ENCODE measurements around the gene DSG2.
"Not testable (repeated sequence)": the region's sequence is repeated elsewhere in the genome, so short reads cannot be mapped to it uniquely, and the experiment has no call there.

DSG2 gene

DNA sequence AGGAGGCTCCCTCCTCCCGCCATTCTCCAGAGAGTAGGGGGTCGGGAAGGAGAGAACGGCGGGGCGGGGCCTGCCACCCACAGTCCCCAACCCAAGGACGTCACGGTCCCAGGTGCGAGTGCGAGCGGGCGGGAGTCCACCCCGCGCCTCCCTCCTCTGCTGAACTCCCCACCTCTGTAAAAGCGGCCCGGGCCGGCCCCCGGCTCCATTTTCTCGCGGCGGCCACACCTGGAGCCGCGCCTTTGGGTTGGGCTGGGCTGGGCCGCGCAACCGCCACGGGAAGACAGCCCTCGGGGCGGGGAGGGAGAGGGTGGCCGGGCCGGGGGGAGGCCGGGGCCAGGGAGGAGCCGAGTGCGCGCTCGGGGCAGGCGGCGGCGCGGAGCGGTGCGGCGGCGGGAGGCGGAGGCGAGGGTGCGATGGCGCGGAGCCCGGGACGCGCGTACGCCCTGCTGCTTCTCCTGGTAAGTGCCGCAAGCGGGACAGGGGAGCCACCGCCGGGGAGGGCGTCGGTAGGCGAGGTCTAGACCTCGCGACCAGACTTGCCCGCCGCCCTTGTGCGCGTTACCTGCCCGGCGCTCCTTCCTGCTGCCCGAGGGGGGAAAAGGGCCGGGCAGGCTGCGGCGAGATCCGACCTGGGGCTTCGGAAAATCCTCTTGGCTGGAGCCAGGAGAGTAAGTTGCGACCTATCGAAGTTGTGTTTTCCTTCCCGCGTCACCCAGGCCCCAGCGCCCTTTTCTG lies at the start of gene DSG2:
DSG2 (plus strand) TSS at position 342 of the 738 bp plus-strand sequence; CDS start at position 417, 75 bp downstream.
- no peak for DNase-seq (ENCODE audit: low read depth in 2 of 3, low spot score in 1 of 3)

DNA sequence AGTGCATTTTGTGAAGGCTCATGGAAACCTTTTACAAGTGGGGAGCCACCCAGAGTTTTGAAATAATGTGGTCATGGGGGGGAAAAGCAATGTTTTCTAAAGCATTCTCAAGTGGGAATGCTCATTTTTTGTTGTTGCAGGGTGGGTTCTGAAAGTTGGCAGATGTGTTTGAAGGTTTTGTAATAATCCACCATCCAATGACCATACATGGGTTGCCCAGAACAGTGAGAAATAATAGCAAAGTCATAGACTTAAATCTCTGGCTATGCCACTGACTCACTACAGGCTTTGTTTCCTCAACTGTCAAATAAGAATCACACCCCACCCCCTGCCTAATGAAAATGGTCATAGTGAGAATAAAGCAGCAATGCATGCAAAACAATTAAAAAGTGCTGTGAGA lies 47.6 kb upstream of the DSG2 start:
- DNase-seq (ENCODE audit: low read depth in 2 of 3, low spot score in 1 of 3) = no peak

DNA sequence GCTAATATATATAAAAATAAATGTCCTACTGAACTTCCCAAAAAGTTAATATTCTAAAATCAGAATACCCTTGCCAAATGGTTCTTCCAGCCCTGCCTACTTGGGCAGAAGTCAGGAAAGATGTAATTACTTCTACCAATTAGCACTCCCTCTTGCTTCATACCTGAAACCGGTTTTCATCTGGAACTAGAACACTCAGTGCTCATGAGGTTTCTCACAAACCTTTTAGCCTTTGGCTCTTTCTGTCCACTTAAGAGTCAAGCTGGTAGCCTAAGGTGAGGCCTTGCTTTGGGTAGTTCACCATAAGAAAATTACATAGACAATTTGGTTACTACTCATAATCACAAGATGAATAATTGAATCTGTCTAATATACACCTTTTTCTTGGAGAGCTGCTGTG lies 46.4 kb upstream of the DSG2 start:
- DNase-seq (ENCODE audit: low read depth in 2 of 3, low spot score in 1 of 3) = no peak

DNA sequence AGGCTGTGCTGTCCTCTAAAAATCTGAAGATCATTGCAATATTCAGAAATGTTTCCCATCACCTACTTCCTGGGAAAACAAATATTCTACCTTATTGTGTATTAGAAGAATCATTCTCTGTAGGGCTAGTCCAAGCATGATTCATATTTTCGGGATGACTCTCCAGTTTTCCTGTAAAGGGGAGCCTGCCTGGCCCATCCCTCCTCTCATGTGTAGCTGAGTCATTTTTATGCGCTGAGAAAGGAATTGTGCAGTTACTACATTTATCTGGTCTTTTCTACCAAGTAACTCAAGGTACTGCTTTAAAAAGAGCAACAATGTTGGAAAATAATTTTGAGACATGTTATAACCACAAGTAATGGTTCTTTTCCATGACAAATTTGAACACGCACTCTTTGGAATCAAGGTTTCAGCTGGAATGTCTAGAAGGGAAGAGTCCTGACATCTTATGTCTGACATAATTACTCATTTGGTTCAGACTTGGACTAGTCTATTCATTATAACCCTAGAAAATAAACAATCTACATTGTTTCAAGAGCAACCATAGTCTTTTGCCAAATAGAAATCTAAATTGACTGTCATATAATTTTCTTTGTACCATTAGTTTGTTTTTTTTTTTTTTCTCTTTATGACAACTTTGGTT lies 43.8 kb upstream of the DSG2 start:
- DNase-seq (ENCODE audit: low read depth in 2 of 3, low spot score in 1 of 3) = no peak

DNA sequence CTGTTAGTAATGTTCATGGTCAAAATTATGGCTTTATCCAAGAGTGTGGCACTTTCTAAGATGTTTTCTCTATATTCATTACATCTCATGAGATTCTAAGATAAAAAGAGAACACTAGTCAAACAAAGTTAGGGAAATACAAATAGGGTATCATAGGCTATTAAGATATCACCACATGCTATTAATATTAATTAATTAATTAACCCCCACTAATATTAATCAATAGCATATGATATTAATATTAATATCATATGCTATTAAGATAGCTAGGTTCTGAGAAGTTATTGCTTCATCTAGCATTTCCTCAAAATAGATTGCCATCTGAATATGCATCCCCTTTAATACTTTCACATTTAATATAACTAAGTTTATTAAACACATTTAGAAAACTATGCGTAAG lies 28.3 kb upstream of the DSG2 start:
- DNase-seq (ENCODE audit: low read depth in 2 of 3, low spot score in 1 of 3) = no peak

DNA sequence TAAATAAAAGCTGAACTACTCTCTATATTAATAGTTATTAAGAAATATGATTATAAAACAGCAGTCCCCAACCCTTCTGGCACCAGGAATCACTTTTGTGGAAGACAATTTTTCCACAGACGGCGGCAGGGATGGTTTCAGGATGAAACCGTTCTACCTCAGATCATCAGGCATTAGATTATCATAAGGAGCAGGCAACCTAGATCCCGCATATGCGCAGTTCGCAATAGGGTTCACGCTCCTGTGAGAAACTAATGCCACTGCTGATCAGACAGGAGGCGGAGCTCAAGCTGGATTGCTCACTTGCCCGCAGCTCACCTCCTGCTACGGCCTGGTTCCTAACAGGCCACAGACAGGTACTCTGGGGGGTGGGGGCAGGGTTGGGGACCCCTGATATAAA lies 19.3 kb upstream of the DSG2 start:
- DNase-seq (ENCODE audit: low read depth in 2 of 3, low spot score in 1 of 3) = no peak

DNA sequence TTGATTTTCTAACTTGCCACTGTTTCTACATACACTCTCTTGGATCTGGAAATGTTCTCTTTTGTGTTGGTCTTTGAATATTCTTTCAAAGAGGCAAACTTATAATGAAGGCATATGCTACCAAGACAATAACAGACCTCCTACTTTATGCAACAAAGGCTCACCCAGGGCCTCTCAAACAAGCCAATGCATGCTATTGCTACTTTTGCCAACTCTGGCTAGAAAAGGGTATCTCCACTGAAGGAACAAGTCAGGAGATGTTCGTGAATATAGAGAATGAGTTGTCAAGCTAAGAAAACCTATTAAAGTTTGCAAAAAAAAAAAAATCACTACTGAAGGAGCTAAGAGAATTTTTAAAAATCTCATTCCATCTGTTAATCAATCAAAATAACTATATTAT lies 15.9 kb upstream of the DSG2 start:
- DNase-seq (ENCODE audit: low read depth in 2 of 3, low spot score in 1 of 3) = no peak

DNA sequence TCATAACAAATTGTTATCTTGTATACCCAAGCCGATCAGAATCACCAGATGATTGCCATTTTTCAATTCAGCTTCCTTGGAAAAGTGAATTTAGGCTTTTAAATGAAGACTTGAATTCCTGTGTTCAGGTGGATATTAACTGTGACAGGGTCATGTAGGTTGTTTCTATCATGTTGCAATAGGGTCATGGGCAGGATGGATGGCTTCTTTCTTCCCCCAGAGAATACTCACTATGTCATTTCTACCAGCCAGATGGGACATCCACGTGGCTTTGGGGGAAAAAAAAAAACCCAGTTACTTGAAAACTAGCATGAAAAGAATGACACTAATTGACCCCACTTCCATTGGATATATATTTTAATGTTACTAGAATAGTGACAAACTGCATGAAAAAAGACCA lies 14.6 kb upstream of the DSG2 start:
- no peak for DNase-seq (ENCODE audit: low read depth in 2 of 3, low spot score in 1 of 3)

DNA sequence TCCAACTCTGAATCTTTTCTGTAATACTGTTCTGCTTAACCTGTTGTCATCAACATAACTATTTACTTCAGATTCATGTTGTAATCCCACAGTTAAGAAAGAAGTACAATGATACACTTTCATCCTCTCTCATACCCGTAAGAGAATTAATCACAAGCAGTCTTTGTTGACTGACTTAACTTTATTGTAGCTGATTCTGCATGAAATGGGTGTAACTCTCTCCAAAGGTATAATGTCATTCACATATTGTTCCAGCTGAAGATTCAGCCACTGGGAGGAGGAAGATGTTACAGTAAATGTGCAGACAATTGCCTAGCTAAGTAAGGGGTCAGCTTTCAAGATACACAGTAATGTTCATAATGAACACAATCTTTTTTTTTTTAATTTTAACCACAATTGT lies 13.5 kb upstream of the DSG2 start:
- DNase-seq (ENCODE audit: low read depth in 2 of 3, low spot score in 1 of 3) = no peak

DNA sequence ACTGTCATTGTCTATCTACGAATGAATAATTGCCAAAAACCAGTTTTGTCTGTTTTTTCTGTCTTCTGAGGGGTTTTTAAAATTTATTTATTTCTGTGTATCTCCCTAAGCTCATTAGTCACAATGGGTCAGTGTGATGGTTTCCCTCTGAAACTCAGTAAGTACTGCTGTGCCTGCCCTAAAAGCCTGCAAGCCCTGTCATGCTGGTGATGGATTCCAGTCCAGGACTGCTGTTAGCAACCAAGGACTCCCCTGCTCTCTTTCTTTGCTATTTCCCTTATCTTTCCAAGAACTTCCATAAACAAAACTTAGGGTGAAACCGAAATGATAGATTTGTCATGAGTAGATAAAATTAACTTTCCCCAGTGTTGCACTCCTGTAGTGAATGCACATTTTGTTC lies 11.8 kb upstream of the DSG2 start:
- DNase-seq (ENCODE audit: low read depth in 2 of 3, low spot score in 1 of 3) = no peak

DNA sequence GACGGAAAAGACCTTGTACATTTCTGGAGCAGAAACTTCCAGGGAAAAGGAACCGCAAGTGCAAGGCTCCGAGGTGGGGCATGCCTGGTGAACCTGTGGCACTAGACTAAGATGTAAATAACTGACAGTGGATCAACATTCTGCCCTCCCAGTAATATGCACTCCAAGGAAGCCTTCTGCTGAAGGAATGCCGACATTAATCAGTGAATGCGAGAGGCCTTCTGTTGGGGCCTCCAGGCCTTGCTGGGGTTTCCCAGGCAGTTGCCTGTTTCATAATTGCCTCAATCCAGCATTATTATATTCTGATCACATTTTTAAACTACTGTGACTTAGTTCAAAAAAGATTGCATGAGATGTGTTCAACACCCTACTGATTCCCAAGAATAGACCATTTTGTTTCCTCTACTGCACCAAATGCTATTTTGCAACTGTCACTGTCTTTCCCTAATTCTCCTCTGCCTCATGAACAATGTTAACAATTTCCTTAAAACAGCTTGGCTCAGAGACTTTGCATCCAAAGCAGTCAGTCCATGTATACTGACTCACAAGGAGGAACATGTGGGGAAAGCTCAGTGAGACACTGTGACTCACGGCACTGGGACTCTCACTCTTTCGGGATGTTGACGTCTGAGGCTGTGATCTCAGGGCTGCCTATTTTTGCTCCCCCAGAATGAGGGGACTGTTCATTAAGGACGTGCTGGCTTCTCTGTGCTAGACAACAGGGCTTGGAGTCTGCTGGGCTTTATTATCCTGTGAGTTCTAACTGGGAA lies 10.5 kb upstream of the DSG2 start:
- DNase-seq (ENCODE audit: low read depth in 2 of 3, low spot score in 1 of 3) = no peak

DNA sequence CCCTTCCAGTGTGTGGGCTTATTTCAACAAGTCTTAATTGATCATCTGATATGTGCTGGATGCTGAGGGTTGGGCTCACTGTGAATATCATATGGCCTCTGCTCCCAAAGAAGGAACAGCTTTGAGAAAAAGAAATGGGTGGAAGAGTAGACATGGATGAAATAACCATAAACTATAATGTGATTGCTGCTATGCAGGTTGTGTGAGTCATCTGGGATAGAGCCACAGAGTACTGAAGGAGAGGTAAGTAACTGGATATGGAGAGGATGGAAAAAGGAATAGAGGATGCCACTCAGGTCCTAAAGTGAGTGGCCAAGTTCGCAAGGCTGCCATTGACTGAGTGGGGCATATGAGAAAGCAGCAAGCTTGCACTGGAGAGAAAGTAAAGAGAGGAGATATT lies 8.7 kb upstream of the DSG2 start:
- no peak for DNase-seq (ENCODE audit: low read depth in 2 of 3, low spot score in 1 of 3)

DNA sequence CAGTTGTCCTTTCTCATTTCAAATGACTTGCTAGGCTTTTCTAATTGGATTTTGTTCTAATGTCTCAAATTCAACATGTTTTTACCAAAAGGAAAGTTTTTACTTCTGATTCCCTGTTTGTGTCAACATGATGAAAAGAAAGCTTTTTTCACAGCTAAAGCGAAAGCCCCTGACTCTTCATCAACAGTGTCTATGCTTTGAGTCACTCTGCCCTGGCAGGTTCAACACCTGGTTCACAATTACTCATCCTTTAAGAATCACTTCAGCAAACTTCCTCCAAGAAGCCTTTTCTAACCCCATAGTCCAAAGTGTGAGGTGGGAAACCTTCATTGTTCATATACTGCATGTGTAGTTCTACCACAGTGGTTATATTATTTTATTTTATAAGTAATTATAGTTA lies 7.6 kb upstream of the DSG2 start:
- DNase-seq (ENCODE audit: low read depth in 2 of 3, low spot score in 1 of 3) = no peak

DNA sequence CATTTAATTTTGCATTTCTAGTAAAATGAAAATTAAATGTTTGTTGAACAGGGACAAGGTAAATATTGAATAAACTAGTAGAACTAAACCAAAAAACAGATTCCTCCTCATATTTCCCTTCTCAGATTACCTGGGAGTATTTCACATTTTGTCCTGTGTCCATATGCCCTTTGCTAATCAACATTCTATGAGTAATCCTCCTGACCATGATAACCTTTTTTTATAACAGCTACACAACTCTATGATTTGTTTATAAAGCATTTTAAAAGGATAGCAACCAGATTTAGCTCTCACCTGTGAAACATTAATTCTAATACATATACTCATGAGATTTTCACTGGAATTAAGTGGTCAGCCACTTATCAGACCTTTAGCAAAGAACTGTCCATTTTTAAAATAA lies 7.1 kb upstream of the DSG2 start:
- DNase-seq (ENCODE audit: low read depth in 2 of 3, low spot score in 1 of 3) = no peak

DNA sequence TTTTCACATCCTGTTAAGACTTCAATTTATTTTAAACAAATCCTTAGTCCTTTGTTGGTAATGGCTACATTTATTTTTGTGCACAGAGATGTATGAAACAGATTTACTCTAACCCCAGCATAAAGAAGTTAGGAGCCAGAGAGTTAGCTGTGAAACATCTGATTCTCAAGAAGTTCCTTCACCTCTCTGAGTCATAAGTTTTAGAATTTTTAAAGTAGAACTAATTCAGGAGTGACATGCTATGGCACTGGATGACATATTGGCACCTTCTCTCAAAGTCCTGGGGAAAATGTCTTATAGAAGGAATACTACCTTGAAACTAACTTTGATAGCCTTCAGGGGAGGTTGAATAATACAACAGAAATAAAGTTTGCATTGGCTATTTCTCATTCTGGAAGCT lies 6.4 kb upstream of the DSG2 start:
- DNase-seq (ENCODE audit: low read depth in 2 of 3, low spot score in 1 of 3) = no peak

DNA sequence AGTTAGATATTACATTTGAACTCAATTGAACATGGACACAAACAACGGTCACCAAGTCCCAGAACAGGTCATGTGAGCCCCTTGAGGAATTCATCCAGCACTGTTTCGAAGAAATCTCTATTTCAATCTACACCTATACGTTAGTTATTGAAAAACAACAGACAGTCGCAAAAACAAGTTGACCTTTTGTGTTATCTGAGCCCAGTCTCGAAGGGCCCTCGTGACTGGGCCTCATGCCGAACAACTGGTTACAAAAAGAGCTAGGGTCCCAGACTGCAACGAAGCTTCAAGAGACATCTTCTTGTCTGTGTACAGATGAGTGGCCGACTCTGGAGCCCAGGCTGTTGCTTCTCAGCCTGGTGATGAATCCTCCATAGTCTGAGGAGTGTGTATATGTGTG lies 5.3 kb upstream of the DSG2 start:
- no peak for DNase-seq (ENCODE audit: low read depth in 2 of 3, low spot score in 1 of 3)

DNA sequence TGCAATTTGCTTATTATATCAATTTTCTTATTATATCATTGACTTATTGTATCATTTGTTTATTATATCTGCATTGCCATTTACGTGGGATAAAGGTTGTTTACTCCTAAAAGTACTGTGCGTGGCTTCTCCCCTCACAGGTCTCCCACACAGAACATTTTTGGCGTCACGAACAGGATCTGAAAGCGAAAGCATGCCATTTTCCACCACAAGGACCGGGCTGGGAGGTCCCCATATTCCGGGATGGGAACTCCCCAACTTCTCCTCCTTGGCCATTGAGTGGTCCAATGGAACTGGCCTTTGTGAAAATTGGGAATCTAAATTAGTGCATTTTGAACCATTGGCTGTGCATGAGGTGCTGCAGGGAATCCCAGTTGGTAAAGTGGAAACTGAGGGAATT lies 4.8 kb upstream of the DSG2 start:
- DNase-seq (ENCODE audit: low read depth in 2 of 3, low spot score in 1 of 3) = no peak

DNA sequence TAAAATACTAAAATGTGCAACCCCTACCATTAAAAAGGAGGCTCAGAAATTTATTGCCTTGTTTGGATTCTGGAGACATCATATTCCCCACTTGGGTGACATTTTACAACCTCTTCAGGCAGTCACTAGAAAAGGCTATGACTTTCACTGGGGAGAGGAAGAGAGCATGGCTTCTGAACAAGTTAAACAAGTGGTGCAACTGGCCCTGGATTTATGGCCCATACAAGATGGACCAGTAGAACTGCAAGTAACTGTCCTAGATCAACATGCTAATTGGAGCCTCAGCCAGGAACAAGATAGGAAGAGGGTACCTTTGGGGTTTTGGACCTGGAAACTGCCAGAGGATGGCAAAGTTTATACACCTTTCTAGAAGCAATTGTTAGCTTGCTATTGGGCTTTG lies 4.0 kb upstream of the DSG2 start:
- DNase-seq (ENCODE audit: low read depth in 2 of 3, low spot score in 1 of 3) = no peak

DNA sequence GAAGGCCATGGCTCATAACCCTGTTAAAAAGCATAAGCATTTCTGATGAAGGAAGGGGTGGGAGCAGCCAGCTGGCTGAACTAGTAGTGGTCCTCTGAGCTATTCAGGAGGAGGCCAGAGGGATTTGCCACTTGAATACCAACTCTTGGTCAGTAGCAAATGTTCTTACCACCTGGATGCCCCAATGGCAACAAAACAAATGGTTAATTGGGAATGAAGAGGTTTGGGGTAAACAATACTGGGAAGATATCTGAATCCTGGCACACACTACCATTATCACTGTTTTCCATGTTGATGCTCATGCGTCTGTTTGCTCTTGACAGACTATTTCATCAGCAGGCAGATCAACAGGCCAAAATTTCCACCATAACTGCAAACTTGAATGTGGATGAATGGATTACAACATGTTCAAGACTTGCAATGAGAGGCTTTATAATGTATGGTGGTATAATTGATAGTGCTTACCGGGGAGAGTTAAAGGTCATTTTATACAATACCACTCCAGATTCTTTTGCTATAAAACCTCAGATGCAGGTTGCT lies 3.2 kb upstream of the DSG2 start:
- not testable (repeated sequence) for DNase-seq (ENCODE audit: low read depth in 2 of 3, low spot score in 1 of 3)

DNA sequence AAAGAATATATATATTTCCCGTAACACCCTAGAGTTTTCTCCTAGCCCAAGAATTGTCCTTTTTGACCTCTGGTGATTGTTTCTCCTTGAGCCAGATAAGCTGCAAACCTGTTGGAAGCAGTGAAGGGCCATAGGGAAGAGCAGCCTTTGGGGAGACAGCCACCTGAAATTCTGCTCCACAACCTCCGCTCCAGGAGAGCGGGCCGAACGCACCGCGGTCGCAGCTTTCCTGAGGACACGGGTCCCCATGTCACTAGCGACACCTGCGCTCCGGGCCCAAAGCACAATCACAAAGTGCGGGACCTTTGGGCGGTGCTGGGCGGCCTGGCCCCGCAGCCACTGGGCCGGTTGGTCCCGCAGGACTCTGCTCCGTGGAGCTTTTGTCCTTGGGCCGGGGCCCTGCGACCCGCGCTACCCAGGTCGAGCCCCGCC lies 557 bp upstream of the DSG2 start:
- DNase-seq (ENCODE audit: low read depth in 2 of 3, low spot score in 1 of 3) = no peak

DNA sequence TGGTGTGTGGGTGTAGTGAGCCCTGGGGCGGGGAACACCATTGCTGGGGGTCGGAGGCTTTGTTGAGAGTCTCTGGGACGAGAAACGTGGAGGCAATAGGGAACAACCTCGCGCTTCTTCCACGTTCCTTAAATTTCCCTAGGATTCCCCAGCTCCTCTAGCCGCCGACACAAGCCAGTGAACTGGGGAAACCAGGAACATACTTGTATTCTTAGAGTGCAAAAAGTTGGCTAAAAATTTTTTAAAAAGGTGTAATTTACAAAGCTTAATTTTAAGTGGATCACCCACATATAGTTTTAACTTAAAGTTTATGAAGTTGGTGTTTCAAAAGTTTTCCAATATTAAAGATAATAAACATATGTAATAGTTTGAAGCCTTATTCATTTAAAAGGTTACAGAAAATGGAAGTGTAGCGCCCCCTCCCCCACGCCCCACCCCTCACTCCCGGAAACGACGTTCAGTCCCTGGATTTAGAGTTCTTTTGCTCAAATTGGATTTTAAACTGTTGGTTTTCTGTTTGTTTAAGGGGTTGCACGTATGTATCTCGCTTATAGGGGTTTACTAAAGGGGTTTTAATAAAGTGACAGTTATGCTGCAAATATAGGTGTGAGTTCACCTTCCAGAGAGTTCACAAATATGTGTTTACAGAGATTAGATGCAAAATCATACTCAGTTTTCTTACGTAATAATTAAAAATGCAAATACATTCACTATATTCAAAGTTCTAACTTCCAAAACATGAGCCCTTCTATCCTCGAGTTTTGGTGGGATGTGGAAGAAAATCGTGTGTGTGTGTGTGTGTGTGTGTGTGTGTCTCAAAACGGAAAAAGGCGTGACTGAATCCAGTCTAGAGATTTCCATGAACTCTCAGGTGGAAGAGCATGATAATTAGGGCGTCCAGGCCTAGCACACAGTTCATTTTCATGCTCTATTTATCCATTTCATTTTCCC lies 872 bp downstream of the DSG2 start:
- DNase-seq (ENCODE audit: low read depth in 2 of 3, low spot score in 1 of 3) = no peak

All from stimulated activated CD4-positive, alpha-beta T cell treated with anti-CD3 and anti-CD28 coated beads, Interleukin-12 subunit alpha, Interleukin-12 subunit beta, amount 100 ng/mL, for 48 hours (primary cell).